ENCODE measurements around the gene TSTD1. TPM values are rescaled to one million over a fixed set of nuclear protein-coding genes. Genes with fewer than 3 reads are reported as not detected.

TSTD1 gene
- total and polyA plus RNA-seq, 2 of the 8 experiments (the other 6 are each of a cell fraction or from before 2014, with no cell fraction given), result 60.9 to 314 TPM

DNA sequence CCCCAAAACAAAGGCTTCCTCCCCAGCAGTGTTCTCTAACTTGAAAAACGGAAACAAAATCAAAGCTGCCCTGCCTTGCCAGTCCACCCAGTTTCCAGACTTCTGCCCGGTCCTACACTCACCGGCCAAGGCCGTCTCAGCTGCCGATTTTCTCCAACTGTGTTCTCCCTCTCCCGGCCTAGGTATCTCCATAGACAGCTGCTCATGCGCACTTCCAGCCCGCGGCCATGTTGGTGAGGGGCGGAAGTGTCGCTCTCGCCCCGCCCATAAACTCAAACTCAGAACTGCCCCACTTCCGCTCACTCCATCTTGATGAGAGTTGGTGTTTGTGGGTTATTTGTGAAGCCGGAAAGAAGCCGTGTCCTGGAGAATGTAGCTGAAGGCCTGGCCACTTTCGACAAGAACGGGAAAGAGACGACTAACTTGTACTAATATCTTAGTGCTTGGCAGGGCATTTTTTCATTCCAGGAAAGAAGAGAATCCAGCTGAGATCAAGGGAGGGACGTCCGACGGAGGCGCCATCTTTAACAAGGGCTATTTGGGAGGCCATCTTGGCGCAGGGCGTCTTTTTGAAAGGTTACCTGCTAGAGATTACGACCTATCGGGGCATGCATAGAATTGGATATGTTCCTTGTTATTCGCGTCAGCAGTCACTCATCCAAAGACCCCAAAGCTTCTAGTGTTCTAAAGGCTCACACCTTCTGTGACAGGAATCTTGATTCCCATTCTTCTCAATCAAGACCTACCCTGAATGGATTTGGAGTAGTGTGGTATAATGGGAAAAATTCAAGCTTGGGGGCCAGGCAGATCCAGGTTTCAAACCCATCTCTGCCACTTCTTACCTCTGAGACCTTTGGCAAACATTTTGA, 7.2 kb upstream of the TSTD1 start, which contains the start of gene USF1:
USF1 (minus strand) TSS at position 242 of the 869 bp plus-strand sequence. CDS start 2,702 bp downstream, outside the sequence.
- Histone ChIP-seq H3K4me2 (ENCODE audit: insufficient read depth in 1 of 2, low read depth in 2 of 2, low read length in 2 of 2) (peak within 1 kb of the TSS; percentile 85 to 100), H2BK120ac (replicated peaks; ENCODE audit: low read depth, low read length) (no peak within 1 kb of the TSS), H3K79me1 (ENCODE audit: low read depth, low read length) (peaks cover 7% of the 10 kb centered on the region), H4K8ac (ENCODE audit: extremely low read depth, insufficient read depth, low read length) (peak within 1 kb of the TSS; percentile 93), H4K20me1 (replicated peaks in 1 of 2; ENCODE audit: control insufficient read depth in 1 of 2, insufficient read depth in 2 of 2, low read length in 2 of 2) (no peaks in the 10 kb centered on the region), H2BK12ac (ENCODE audit: low read depth, low read length) (peak within 1 kb of the TSS; percentile 93; the same call in 1 of the 2 replicates), H2AK5ac (ENCODE audit: low read depth, low read length) (no peak within 1 kb of the TSS), H3K9ac (replicated peaks in 1 of 4; ENCODE audit: extremely low read depth in 1 of 4, low read depth in 3 of 4, low read length in 3 of 4) (peak within 1 kb of the TSS; percentile 77 to 100 (median 94)), H3K56ac (replicated peaks; ENCODE audit: insufficient read length, low read depth, low read length) (peak within 1 kb of the TSS; percentile 77), H3K79me2 (ENCODE audit: control insufficient read depth in 1 of 2, insufficient read depth in 2 of 2, low read length in 2 of 2) (peaks cover 0 to 20% of the 10 kb centered on the region in 2 experiments; a peak in 2 of 4 replicates), H3K4ac (replicated peaks; ENCODE audit: insufficient read length, low read depth, low read length) (peak within 1 kb of the TSS; percentile 11), H3K36me3 (ENCODE audit: control insufficient read depth in 2 of 4, insufficient read depth in 4 of 4, low read length in 3 of 4) (peaks cover 12 to 21% (median 15%) of the 10 kb centered on the region in 4 experiments; a peak in 6 of 8 replicates), H3K14ac (ENCODE audit: insufficient read length) (no peak within 1 kb of the TSS), H3K23me2 (ENCODE audit: low read depth, low read length) (peaks cover 7% of the 10 kb centered on the region), H4K5ac (ENCODE audit: insufficient read length, low read depth, low read length) (peak within 1 kb of the TSS; percentile 65), H3K18ac (ENCODE audit: extremely low read depth, low read length) (peak within 1 kb of the TSS; percentile 93), H2BK5ac (ENCODE audit: low read depth, low read length) (peak within 1 kb of the TSS; percentile 94), H3K4me1 (replicated peaks in 1 of 4; ENCODE audit: control insufficient read depth in 3 of 4, insufficient read depth in 4 of 4, low read length in 3 of 4) (peaks cover 0 to 4% (median 1%) of the 10 kb centered on the region in 4 experiments; a peak in 2 of 7 replicates), H3K27me3 (replicated peaks in 1 of 4; ENCODE audit: control insufficient read depth in 3 of 4, extremely low read depth in 1 of 4, insufficient read depth in 3 of 4, low read length in 3 of 4) (peaks cover 0 to 17% (median 8%) of the 10 kb centered on the region in 4 experiments; a peak in 6 of 7 replicates), H3K27ac (ENCODE audit: low read depth, low read length) (peak within 1 kb of the TSS; percentile 97), H3K9me3 (ENCODE audit: insufficient read depth in 2 of 2, low read depth in 1 of 2, low read length in 1 of 2) (peaks cover 0 to 12% of the 10 kb centered on the region in 2 experiments; a peak in 1 of 4 replicates), H3K23ac (ENCODE audit: insufficient read length) (no peak within 1 kb of the TSS), H2BK20ac (ENCODE audit: low read length) (no peak within 1 kb of the TSS), H4K91ac (replicated peaks; ENCODE audit: insufficient read length, low read length) (peak within 1 kb of the TSS; percentile 25), H2AFZ (ENCODE audit: low read length) (peak within 1 kb of the TSS; percentile 99), H2BK15ac (ENCODE audit: low read length) (no peak within 1 kb of the TSS; the same call in 1 of the 2 replicates), H3K4me3 (ENCODE audit: extremely low read depth in 1 of 4, insufficient read depth in 2 of 4, low read depth in 3 of 4, low read length in 4 of 4) (peak within 1 kb of the TSS; percentile 75 to 98 (median 87))
- 1% methylated on average over 28 of the region's 29 CpGs; no CpG with 5 or more reads in 1 of the 2 experiments for WGBS, 2 experiments (ENCODE audit: extremely low coverage in 1 of 2, insufficient coverage in 1 of 2, insufficient read length in 1 of 2, insufficient replicate concordance in 2 of 2, low coverage in 1 of 2, low lambda C conversion rate in 2 of 2, missing lambda C conversion rate in 1 of 2)
- ChIA-PET CTCF (ENCODE audit: partially characterized antibody) (interaction anchor here (0.8 to 4.1 kb wide), 13 partner anchors 9 to 244 kb away, joined by 3 to 26 read pairs (median 5); partner anchors contain the start of genes F11R and KLHDC9), POLR2A (ENCODE audit: partially characterized antibody) (interaction anchor here (0.6 to 4.0 kb wide), 31 partner anchors 8 to 394 kb away, joined by 3 to 28 read pairs (median 4); partner anchors contain the start of genes ARHGAP30, DEDD, F11R and KLHDC9)
- DNase-seq (ENCODE audit: low read depth in 1 of 2, low spot score in 2 of 2) (peak; percentile 86 to 93), FAIRE-seq (peak; percentile 87)
- peak; percentile 90 for TF ChIP-seq POLR2AphosphoS5 (IDR thresholded peaks at IDR 0.05; ENCODE audit: low read depth, low read length)
- no peak for TF ChIP-seq BRCA1 (IDR thresholded peaks at IDR 0.05; ENCODE audit: low read depth, low read length)
- TF ChIP-seq SAP30 (IDR thresholded peaks at IDR 0.05; ENCODE audit: insufficient read depth, insufficient replicate concordance, low read length), result peak; percentile 83
- TF ChIP-seq, protein P1, sequence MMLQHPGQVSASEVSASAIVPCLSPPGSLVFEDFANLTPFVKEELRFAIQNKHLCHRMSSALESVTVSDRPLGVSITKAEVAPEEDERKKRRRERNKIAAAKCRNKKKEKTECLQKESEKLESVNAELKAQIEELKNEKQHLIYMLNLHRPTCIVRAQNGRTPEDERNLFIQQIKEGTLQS (IDR thresholded peaks at IDR 0.05; ENCODE audit: insufficient read depth, low read depth, low read length), result no peak
- no peak for TF ChIP-seq RAD21 (IDR thresholded peaks at IDR 0.05 in 1 of 2, conservative IDR thresholded peaks at IDR 0.05 in 1 of 2; ENCODE audit: low read depth in 2 of 2, low read length in 2 of 2)
- no peak for TF ChIP-seq JUN (IDR thresholded peaks at IDR 0.05; ENCODE audit: low read depth, low read length)

Measured in H1 (cell line).